A549 (cell line): ENCODE data around the gene ARHGAP26. TPM values are rescaled to one million over a fixed set of nuclear protein-coding genes. Genes with fewer than 3 reads are reported as not detected.
A peak's percentile ranks its signal among the peaks of the same experiment; 100 is the strongest.

Experiments
- ATAC-seq, 2 experiments: fragments of 200-7000 bp in 1 of 2; fragments of >200 bp in 1 of 2; cut with Nextera tagmentation in 1 of 2; cut with Tn5 transposase in 1 of 2; 3 replicates each; pipeline versions ENCODE4 v1.8.0 to v1.9.1; 2018 to 2020; ENCODE audit warnings: mild to moderate bottlenecking in 1 of 2, moderate library complexity in 1 of 2
- CTCF ChIA-PET: fragments of 300-600 bp; sonication (Branson Sonifier 250); formaldehyde crosslinking; extraction: SDS; loops from one replicate; lab custom pipeline; 2021; ENCODE audit warnings: antibody characterized with exemption, inconsistent platforms; lab: Yijun Ruan, JAX
- POLR2A ChIA-PET: fragments of 350-600 bp; formaldehyde crosslinking; extraction: SDS; loops from one replicate; lab custom pipeline; 2021; ENCODE audit warnings: antibody characterized with exemption, inconsistent platforms; lab: Yijun Ruan, JAX
- DNase-seq, 2 experiments: peaks; one replicate each; pipeline versions ENCODE4 v3.0.0 to v3.0.0-alpha.2; 2011 to 2016; ENCODE audit warnings: low read depth in 1 of 2, low spot score in 1 of 2
- FAIRE-seq: peaks from 2 replicates; lab custom pipeline; 2011; peaks lifted over from hg19 to GRCh38; lab: Jason Lieb, UNC
- H3K27ac ChIP-seq, 2 experiments: fragments of >200 bp; sonication (Bioruptor Twin); formaldehyde crosslinking; 3 replicates each; pipeline ENCODE4 v1.5.1; 2016 to 2017
- H3K4me1 ChIP-seq: fragments of >200 bp; sonication (Bioruptor Twin); formaldehyde crosslinking; 3 replicates; pipeline ENCODE4 v1.6.1; 2016
- H3K4me2 ChIP-seq: fragments of >200 bp; sonication (Bioruptor Twin); formaldehyde crosslinking; 3 replicates; pipeline ENCODE4 v1.6.1; 2016
- H3K4me3 ChIP-seq: fragments of >200 bp; sonication (Bioruptor Twin); formaldehyde crosslinking; 3 replicates; pipeline ENCODE4 v1.5.1; 2016
- H3K9me3 ChIP-seq: fragments of >200 bp; sonication (Bioruptor Twin); formaldehyde crosslinking; 3 replicates; pipeline ENCODE4 v1.6.1; 2016
- CEBPB ChIP-seq, 2 experiments: fragments of >200 bp in 1 of 2; sonication (Bioruptor Twin) in 1 of 2; formaldehyde crosslinking in 1 of 2; IDR thresholded peaks; 2 replicates each; pipeline ENCODE4 v1.6.1; 2012 to 2016
- CHD2 ChIP-seq: fragments of 150-350 bp; IDR thresholded peaks from 2 replicates; pipeline ENCODE4 v1.6.1; 2014; ENCODE audit warnings: low read length; ENCODE audit not compliant: partially characterized antibody
- CHD4 ChIP-seq: fragments of 200-600 bp; sonication (generic); IDR thresholded peaks from 2 replicates; pipeline ENCODE4 v1.6.1; 2016; ENCODE audit warnings: antibody characterized with exemption, mild to moderate bottlenecking, borderline replicate concordance
- FOSL2 ChIP-seq, 2 experiments: fragments of 450-650 bp in 1 of 2; fragments of >200 bp in 1 of 2; sonication (Bioruptor Twin) in 1 of 2; formaldehyde crosslinking; IDR thresholded peaks; 2 replicates each; pipeline versions ENCODE4 v1.5.0 to v1.6.1; 2016 to 2020; ENCODE audit warnings: mild to moderate bottlenecking in 1 of 2, moderate library complexity in 1 of 2
- GATA3 ChIP-seq: IDR thresholded peaks from 2 replicates; pipeline ENCODE4 v1.6.1; 2012; ENCODE audit warnings: borderline replicate concordance
- HOXB5 ChIP-seq: fragments of 250-450 bp; sonication (Bioruptor Pico); IDR thresholded peaks from 2 replicates; pipeline ENCODE4 v1.5.0; 2020; ENCODE audit warnings: mild to moderate bottlenecking, moderate library complexity
- JUN ChIP-seq, 2 experiments: fragments of >200 bp; sonication (Bioruptor Twin); formaldehyde crosslinking; IDR thresholded peaks; 2 replicates in 1 of 2; 3 replicates in 1 of 2; pipeline ENCODE4 v1.6.1; 2016 to 2017
- JUNB ChIP-seq: fragments of >200 bp; sonication (Bioruptor Twin); formaldehyde crosslinking; IDR thresholded peaks from 2 replicates; pipeline ENCODE4 v1.6.1; 2016
- KDM1A ChIP-seq: fragments of 200-600 bp; sonication (generic); IDR thresholded peaks from 2 replicates; pipeline ENCODE4 v1.6.1; 2016; ENCODE audit warnings: low read depth, mild to moderate bottlenecking
- PHF8 ChIP-seq: fragments of 200-600 bp; sonication (generic); IDR thresholded peaks from 2 replicates; pipeline ENCODE4 v1.6.1; 2016; ENCODE audit warnings: low read depth, mild to moderate bottlenecking, antibody characterized with exemption, moderate library complexity, borderline replicate concordance
- POLR2A ChIP-seq: IDR thresholded peaks from 2 replicates; pipeline ENCODE4 v1.6.1; 2012; ENCODE audit warnings: mild to moderate bottlenecking, low read length
- RCOR1 ChIP-seq: fragments of 150-350 bp; IDR thresholded peaks from 2 replicates; pipeline ENCODE4 v1.6.1; 2014; ENCODE audit warnings: antibody characterized with exemption, low read length, low read depth
- RNF2 ChIP-seq: fragments of 200-600 bp; sonication (generic); IDR thresholded peaks from 2 replicates; pipeline ENCODE4 v1.6.1; 2016; ENCODE audit warnings: low read depth, mild to moderate bottlenecking, antibody characterized with exemption, moderate library complexity, borderline replicate concordance
- SMC3 ChIP-seq: fragments of >200 bp; sonication (Bioruptor Twin); formaldehyde crosslinking; IDR thresholded peaks from 3 replicates; pipeline ENCODE4 v1.6.1; 2018; ENCODE audit warnings: inconsistent platforms
- SREBF2 ChIP-seq: fragments of 450-650 bp; IDR thresholded peaks from 2 replicates; pipeline ENCODE4 v1.6.1; 2014; ENCODE audit warnings: mild to moderate bottlenecking, moderate library complexity
- WGBS: methylation state at CpG from one replicate; pipeline ENCODE4 v1.1.6; 2017; ENCODE audit errors: missing lambda C conversion rate; 5-methylcytosine and 5-hydroxymethylcytosine counted together
- polyA plus RNA-seq, 4 experiments: library from polyadenylated mRNA; depleted of rRNA in 3 of 4; stranded (reverse); fragments of >200 nt; fragmentation: RNase III in 1 of 4; extraction: RNeasy Plus Mini Kit Qiagen cat#74134 plus additional on column Dnase treatment in 1 of 4; gene quantifications; 2 replicates in 3 of 4; 3 replicates in 1 of 4; pipeline ENCODE4 v1.2.3, GENCODE V29; 2011 to 2017
- TF ChIP-seq, protein P1 (sequence below): IDR thresholded peaks from 2 replicates; pipeline ENCODE4 v1.6.1; 2012
- TF ChIP-seq, protein P2 (sequence below): fragments of >200 bp; sonication (Bioruptor Twin); formaldehyde crosslinking; IDR thresholded peaks from 3 replicates; pipeline ENCODE4 v1.5.1; 2016
- TF ChIP-seq, protein P3 (sequence below): fragments of 450-650 bp; IDR thresholded peaks from 2 replicates; pipeline ENCODE4 v1.6.1; 2014; ENCODE audit warnings: antibody characterized with exemption
- TF ChIP-seq, protein P4 (sequence below): IDR thresholded peaks from 2 replicates; pipeline ENCODE4 v1.6.1; 2012; ENCODE audit warnings: low read depth, borderline replicate concordance
- TF ChIP-seq, protein P5 (sequence below): fragments of 150-350 bp; IDR thresholded peaks from 2 replicates; pipeline ENCODE4 v1.6.1; 2014; ENCODE audit warnings: low read depth, mild to moderate bottlenecking, low read length
- TF ChIP-seq, protein P6 (sequence below): fragments of >200 bp; sonication (Bioruptor Twin); formaldehyde crosslinking; IDR thresholded peaks from 2 replicates; pipeline ENCODE4 v1.6.1; 2016
- TF ChIP-seq, protein P7 (sequence below): IDR thresholded peaks from 2 replicates; pipeline ENCODE4 v1.6.1; 2012

Gene ARHGAP26
- polyA plus RNA-seq, 2 of the 4 experiments (the other 2 are of a cell fraction): 6.6 to 19.1 TPM

DNA sequence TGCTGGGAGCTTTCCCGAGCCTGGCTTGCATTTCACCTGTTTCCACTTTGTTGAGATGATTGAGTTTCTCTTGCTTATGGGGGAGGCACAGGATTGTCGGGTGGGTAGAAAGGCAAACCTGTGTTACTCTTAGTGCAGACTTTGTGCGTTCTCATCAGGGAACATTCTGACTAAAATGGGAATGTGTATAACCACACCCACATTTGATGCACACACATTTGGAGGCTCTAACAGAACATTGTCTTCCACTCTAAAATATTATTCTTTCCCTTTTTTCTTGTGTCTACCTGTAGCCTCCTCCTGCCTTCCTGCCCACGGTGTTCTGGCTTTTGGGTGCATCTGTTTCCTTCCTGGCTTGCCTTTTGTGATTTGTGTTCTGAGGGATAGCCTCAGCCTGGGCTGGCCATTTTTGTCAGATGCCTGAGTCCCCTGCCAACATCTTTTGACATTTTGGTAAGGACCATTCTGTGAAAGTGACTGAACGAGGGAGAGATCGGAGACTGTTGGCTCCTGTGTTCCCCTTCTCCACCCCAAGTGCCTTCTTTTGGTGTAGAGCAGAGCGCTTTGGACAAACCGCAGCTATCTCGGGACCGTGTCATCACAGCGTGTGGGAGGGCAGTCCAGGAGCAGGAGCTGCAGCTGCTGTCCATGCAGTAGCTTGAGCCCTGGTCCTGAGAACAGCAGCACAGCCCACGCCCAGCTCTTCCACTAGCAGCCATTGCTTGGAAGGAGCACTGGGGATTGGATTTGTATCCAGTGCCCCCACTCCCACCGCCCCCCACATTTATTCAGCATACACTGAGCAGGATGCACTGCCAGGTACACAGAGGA lies 101.4 kb downstream of the ARHGAP26 start:
- ChIA-PET CTCF (interaction anchor here (0.9 to 27.5 kb wide), 12 partner anchors 9 to 216 kb away, joined by 3 to 1307 read pairs (median 7); partner anchors contain the start of gene ARHGAP26), POLR2A (interaction anchor here (0.7 kb wide), 1 partner anchor 101 kb away, joined by 6 read pairs; the partner anchor contains the start of gene ARHGAP26)
- Histone ChIP-seq H3K4me2 (no peak overlapping the region), H3K9me3 (no peaks in the 10 kb centered on the region), H3K4me3 (no peak overlapping the region), H3K4me1 (peaks cover 80% of the 10 kb centered on the region), H3K27ac (peak overlapping the region; percentile 20 to 82; a peak in 4 of 6 replicates)
- no peak for ATAC-seq
- no peak for DNase-seq
- TF ChIP-seq JUNB: no peak
- TF ChIP-seq, protein P1, sequence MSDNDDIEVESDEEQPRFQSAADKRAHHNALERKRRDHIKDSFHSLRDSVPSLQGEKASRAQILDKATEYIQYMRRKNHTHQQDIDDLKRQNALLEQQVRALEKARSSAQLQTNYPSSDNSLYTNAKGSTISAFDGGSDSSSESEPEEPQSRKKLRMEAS: no peak
- no peak for TF ChIP-seq FOSL2 (IDR thresholded peaks at IDR 0.05)
- no peak for TF ChIP-seq FOSL2 (CRISPR knock-in tag; IDR thresholded peaks at IDR 0.05)
- TF ChIP-seq KDM1A: no peak
- TF ChIP-seq, protein P2, sequence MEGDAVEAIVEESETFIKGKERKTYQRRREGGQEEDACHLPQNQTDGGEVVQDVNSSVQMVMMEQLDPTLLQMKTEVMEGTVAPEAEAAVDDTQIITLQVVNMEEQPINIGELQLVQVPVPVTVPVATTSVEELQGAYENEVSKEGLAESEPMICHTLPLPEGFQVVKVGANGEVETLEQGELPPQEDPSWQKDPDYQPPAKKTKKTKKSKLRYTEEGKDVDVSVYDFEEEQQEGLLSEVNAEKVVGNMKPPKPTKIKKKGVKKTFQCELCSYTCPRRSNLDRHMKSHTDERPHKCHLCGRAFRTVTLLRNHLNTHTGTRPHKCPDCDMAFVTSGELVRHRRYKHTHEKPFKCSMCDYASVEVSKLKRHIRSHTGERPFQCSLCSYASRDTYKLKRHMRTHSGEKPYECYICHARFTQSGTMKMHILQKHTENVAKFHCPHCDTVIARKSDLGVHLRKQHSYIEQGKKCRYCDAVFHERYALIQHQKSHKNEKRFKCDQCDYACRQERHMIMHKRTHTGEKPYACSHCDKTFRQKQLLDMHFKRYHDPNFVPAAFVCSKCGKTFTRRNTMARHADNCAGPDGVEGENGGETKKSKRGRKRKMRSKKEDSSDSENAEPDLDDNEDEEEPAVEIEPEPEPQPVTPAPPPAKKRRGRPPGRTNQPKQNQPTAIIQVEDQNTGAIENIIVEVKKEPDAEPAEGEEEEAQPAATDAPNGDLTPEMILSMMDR: no peak
- no peak for TF ChIP-seq RCOR1
- no peak for TF ChIP-seq CHD2
- TF ChIP-seq, protein P3, sequence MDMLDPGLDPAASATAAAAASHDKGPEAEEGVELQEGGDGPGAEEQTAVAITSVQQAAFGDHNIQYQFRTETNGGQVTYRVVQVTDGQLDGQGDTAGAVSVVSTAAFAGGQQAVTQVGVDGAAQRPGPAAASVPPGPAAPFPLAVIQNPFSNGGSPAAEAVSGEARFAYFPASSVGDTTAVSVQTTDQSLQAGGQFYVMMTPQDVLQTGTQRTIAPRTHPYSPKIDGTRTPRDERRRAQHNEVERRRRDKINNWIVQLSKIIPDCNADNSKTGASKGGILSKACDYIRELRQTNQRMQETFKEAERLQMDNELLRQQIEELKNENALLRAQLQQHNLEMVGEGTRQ: no peak
- no peak for TF ChIP-seq RNF2
- no peak for TF ChIP-seq CEBPB (IDR thresholded peaks at IDR 0.05)
- TF ChIP-seq, protein P4, sequence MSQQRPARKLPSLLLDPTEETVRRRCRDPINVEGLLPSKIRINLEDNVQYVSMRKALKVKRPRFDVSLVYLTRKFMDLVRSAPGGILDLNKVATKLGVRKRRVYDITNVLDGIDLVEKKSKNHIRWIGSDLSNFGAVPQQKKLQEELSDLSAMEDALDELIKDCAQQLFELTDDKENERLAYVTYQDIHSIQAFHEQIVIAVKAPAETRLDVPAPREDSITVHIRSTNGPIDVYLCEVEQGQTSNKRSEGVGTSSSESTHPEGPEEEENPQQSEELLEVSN: no peak
- 91% methylated on average over 13 of the region's 13 CpGs for WGBS
- FAIRE-seq: no peak

DNA sequence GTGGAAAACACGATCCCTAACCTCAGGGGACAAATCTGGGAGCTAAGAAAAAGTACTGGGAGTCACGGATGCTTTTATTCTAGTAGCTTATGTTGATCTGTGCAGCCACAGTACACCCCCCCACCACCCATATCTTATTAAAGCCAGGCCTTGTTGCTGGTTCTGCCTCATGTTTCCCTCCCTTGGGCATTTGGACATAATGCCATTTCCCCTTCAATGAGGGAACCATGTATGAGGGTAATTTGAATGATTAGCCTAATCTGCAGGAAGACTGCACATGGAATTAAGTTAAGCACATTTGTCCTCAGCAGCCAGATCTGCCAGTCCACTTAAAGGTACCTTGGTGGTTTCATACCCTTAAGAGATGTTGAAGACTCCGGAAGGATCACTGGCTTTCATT lies 102.0 kb downstream of the ARHGAP26 start:
- H3K4me3 ChIP-seq: no peak overlapping the region
- TF ChIP-seq, protein P1: no peak
- TF ChIP-seq CHD2 (no peak), POLR2A (no peak), FOSL2 (IDR thresholded peaks at IDR 0.05) (no peak), FOSL2 (CRISPR knock-in tag; IDR thresholded peaks at IDR 0.05) (no peak), KDM1A (no peak), PHF8 (no peak), HOXB5 (CRISPR knock-in tag) (no peak), SREBF2 (no peak), JUN (IDR thresholded peaks at IDR 0.05) (no peak), GATA3 (no peak), CHD4 (no peak), SMC3 (no peak)
- TF ChIP-seq, protein P5, sequence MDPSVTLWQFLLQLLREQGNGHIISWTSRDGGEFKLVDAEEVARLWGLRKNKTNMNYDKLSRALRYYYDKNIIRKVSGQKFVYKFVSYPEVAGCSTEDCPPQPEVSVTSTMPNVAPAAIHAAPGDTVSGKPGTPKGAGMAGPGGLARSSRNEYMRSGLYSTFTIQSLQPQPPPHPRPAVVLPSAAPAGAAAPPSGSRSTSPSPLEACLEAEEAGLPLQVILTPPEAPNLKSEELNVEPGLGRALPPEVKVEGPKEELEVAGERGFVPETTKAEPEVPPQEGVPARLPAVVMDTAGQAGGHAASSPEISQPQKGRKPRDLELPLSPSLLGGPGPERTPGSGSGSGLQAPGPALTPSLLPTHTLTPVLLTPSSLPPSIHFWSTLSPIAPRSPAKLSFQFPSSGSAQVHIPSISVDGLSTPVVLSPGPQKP: no peak
- TF ChIP-seq, protein P6, sequence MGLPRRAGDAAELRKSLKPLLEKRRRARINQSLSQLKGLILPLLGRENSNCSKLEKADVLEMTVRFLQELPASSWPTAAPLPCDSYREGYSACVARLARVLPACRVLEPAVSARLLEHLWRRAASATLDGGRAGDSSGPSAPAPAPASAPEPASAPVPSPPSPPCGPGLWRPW: no peak
- TF ChIP-seq, protein P3: no peak
- TF ChIP-seq, protein P7, sequence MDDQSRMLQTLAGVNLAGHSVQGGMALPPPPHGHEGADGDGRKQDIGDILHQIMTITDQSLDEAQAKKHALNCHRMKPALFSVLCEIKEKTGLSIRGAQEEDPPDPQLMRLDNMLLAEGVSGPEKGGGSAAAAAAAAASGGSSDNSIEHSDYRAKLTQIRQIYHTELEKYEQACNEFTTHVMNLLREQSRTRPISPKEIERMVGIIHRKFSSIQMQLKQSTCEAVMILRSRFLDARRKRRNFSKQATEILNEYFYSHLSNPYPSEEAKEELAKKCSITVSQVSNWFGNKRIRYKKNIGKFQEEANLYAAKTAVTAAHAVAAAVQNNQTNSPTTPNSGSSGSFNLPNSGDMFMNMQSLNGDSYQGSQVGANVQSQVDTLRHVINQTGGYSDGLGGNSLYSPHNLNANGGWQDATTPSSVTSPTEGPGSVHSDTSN: no peak
- peak overlapping the region; percentile 63 for H3K4me2 ChIP-seq
- WGBS: 90% methylated on average over 3 of the region's 3 CpGs
- H3K4me1 ChIP-seq: peaks cover 78% of the 10 kb centered on the region
- no peaks in the 10 kb centered on the region for H3K9me3 ChIP-seq
- ChIA-PET CTCF (interaction anchor here (1.0 to 27.5 kb wide), 7 partner anchors 8 to 217 kb away, joined by 4 to 1307 read pairs (median 150); partner anchors contain the start of gene ARHGAP26), POLR2A (interaction anchor here (0.7 kb wide), 1 partner anchor 102 kb away, joined by 6 read pairs; the partner anchor contains the start of gene ARHGAP26)
- no peak for ATAC-seq
- no peak for FAIRE-seq
- peak overlapping the region; percentile 35 to 82; a peak in 4 of 6 replicates for H3K27ac ChIP-seq
- DNase-seq: no peak
